Keratinocyte (primary cell): ENCODE measurements around the gene WRAP73. TPM values are rescaled to one million over a fixed set of nuclear protein-coding genes. Genes with fewer than 3 reads are reported as not detected.

Experiments used
- DNase-seq: peaks from one replicate; pipeline ENCODE4 v3.0.0-alpha.2; 2011; ENCODE audit warnings: low read depth, missing footprints, low spot score
- FAIRE-seq: peaks from 2 replicates; lab custom pipeline; 2011; peaks lifted over from hg19 to GRCh38; lab: Jason Lieb, UNC
- H2AFZ ChIP-seq: 2 replicates; pipeline ENCODE4 v1.6.0; 2012; ENCODE audit warnings: low read length, control low read depth, inconsistent platforms; ENCODE audit not compliant: control insufficient read depth
- H3K27ac ChIP-seq: 2 replicates; pipeline ENCODE4 v1.5.1; 2011; ENCODE audit warnings: low read length; ENCODE audit not compliant: control insufficient read depth, insufficient read depth
- H3K27me3 ChIP-seq: 3 replicates; pipeline ENCODE4 v1.6.0; 2011; ENCODE audit warnings: low read length; ENCODE audit not compliant: control insufficient read depth, insufficient read depth; ENCODE audit errors: extremely low read depth
- H3K36me3 ChIP-seq, 2 experiments: 2 replicates in 1 of 2; 3 replicates in 1 of 2; pipeline ENCODE4 v1.5.1; 2011; ENCODE audit warnings: low read length in 2 of 2, mild to moderate bottlenecking in 1 of 2; ENCODE audit not compliant: control insufficient read depth in 2 of 2, insufficient read depth in 2 of 2; ENCODE audit errors: extremely low read depth in 1 of 2
- H3K4me1 ChIP-seq: 3 replicates; pipeline ENCODE4 v1.5.1; 2011; ENCODE audit warnings: low read length; ENCODE audit not compliant: control insufficient read depth, insufficient read depth; ENCODE audit errors: extremely low read depth
- H3K4me2 ChIP-seq: 3 replicates; pipeline ENCODE4 v1.6.0; 2011; ENCODE audit warnings: low read depth, low read length; ENCODE audit not compliant: control insufficient read depth, insufficient read depth; ENCODE audit errors: extremely low read depth
- H3K4me3 ChIP-seq, 3 experiments: fragments of 200-600 bp in 1 of 3; sonication (generic) in 1 of 3; 2 replicates in 2 of 3; 3 replicates in 1 of 3; pipeline ENCODE4 v1.5.1; 2011 to 2016; ENCODE audit warnings: low read length in 3 of 3, mild to moderate bottlenecking in 3 of 3, control low read depth in 2 of 3, inconsistent platforms in 1 of 3, low read depth in 1 of 3, mixed read lengths in 1 of 3, mixed run types in 1 of 3, moderate library complexity in 1 of 3; ENCODE audit not compliant: control insufficient read depth in 2 of 3, insufficient read depth in 2 of 3; ENCODE audit errors: extremely low read depth in 1 of 3
- H3K79me2 ChIP-seq: 2 replicates; pipeline ENCODE4 v1.6.0; 2012; ENCODE audit warnings: low read length; ENCODE audit not compliant: control insufficient read depth, insufficient read depth
- H3K9ac ChIP-seq: 3 replicates; pipeline ENCODE4 v1.6.0; 2011; ENCODE audit warnings: low read length; ENCODE audit not compliant: control insufficient read depth, insufficient read depth; ENCODE audit errors: extremely low read depth
- H3K9me1 ChIP-seq: 3 replicates; pipeline ENCODE4 v1.6.0; 2011; ENCODE audit warnings: low read length; ENCODE audit not compliant: control insufficient read depth, insufficient read depth; ENCODE audit errors: extremely low read depth
- H3K9me3 ChIP-seq: 2 replicates; pipeline ENCODE4 v1.5.1; 2012; ENCODE audit warnings: low read depth, low read length; ENCODE audit not compliant: control insufficient read depth
- H4K20me1 ChIP-seq: 3 replicates; pipeline ENCODE4 v1.6.0; 2011; ENCODE audit warnings: low read length; ENCODE audit not compliant: control insufficient read depth, insufficient read depth; ENCODE audit errors: extremely low read depth
- CTCF ChIP-seq, 3 experiments: IDR thresholded peaks in 1 of 3; conservative IDR thresholded peaks in 1 of 3; optimal IDR thresholded peaks in 1 of 3; 2 replicates in 2 of 3; 3 replicates in 1 of 3; pipeline versions ENCODE3 to v1.5.1; 2011; ENCODE audit warnings: low read length in 3 of 3, mild to moderate bottlenecking in 3 of 3, moderate library complexity in 2 of 3, control low read depth in 1 of 3, inconsistent platforms in 1 of 3; ENCODE audit not compliant: insufficient read depth in 2 of 3; ENCODE audit errors: extremely low read depth in 1 of 3
- EZH2 ChIP-seq: IDR thresholded peaks from one replicate; pipeline ENCODE4 v1.6.1; 2012; ENCODE audit warnings: inconsistent platforms, mild to moderate bottlenecking, low read length, moderate library complexity
- dilution Hi-C: fragments of 300-500 bp; cut with MboI; formaldehyde crosslinking; loops from one replicate; pipeline ENCODE4 v1.7.0; 2020; ENCODE audit warnings: low sequenced_read_pairs; ENCODE audit not compliant: extremely low pct_ligation_motif_present
- polyA plus RNA-seq, 5 experiments: library from polyadenylated mRNA; depleted of rRNA in 3 of 5; stranded (reverse) in 3 of 5; stranded (forward) in 1 of 5; unstranded in 1 of 5; fragments of >200 nt; gene quantifications; 1 replicate in 1 of 5; 2 replicates in 3 of 5; 3 replicates in 1 of 5; pipeline versions ENCODE4 v1.2.1 to v1.2.3, GENCODE V29; 2011 to 2012; ENCODE audit warnings: missing spikeins in 2 of 5, low read depth in 1 of 5, low replicate concordance in 1 of 5

WRAP73 gene
- polyA plus RNA-seq, 1 donor (not counting 4 experiments of a cell fraction or from before 2014, with no cell fraction given): 18.9 TPM

GRCh38 chr1:3593334-3593733, 56.6 kb downstream of the WRAP73 start:
- no peaks in the 10 kb centered on the region for H3K9me1 ChIP-seq
- H3K9me3 ChIP-seq: no peaks in the 10 kb centered on the region
- no peaks in the 10 kb centered on the region for H3K79me2 ChIP-seq
- H2AFZ ChIP-seq: no peak overlapping the region
- peaks cover 4% of the 10 kb centered on the region for H3K4me1 ChIP-seq
- H4K20me1 ChIP-seq: no peaks in the 10 kb centered on the region
- no peaks in the 10 kb centered on the region for H3K36me3 ChIP-seq
- no peaks in the 10 kb centered on the region for H3K27me3 ChIP-seq
- H3K27ac ChIP-seq: no peak overlapping the region
- no peak overlapping the region for H3K4me3 ChIP-seq
- dilution Hi-C loops: no loop called here
- no peak overlapping the region for H3K9ac ChIP-seq
- no peak overlapping the region for H3K4me2 ChIP-seq
- DNase-seq: no peak
- TF ChIP-seq CTCF (optimal IDR thresholded peaks at IDR 0.05 in 1 of 3, IDR thresholded peaks at IDR 0.05 in 1 of 3, conservative IDR thresholded peaks at IDR 0.05 in 1 of 3; ENCODE audit: extremely low read depth in 1 of 3, insufficient read depth in 2 of 3, low read length in 3 of 3) (no peak), EZH2 (no peak)
- no peak for FAIRE-seq

GRCh38 chr1:3590951-3591865, 58.7 kb downstream of the WRAP73 start:
- FAIRE-seq (no peak), DNase-seq (no peak)
- H3K9ac ChIP-seq: no peak overlapping the region
- H3K4me2 ChIP-seq: no peak overlapping the region
- H3K79me2 ChIP-seq: no peaks in the 10 kb centered on the region
- H3K36me3 ChIP-seq: no peaks in the 10 kb centered on the region
- no peak overlapping the region for H3K4me3 ChIP-seq
- no peaks in the 10 kb centered on the region for H3K27me3 ChIP-seq
- no peak for TF ChIP-seq EZH2
- no peak for TF ChIP-seq CTCF (optimal IDR thresholded peaks at IDR 0.05 in 1 of 3, IDR thresholded peaks at IDR 0.05 in 1 of 3, conservative IDR thresholded peaks at IDR 0.05 in 1 of 3; ENCODE audit: extremely low read depth in 1 of 3, insufficient read depth in 2 of 3, low read length in 3 of 3)
- no peak overlapping the region for H3K27ac ChIP-seq
- no peaks in the 10 kb centered on the region for H3K4me1 ChIP-seq
- dilution Hi-C loops: no loop called here
- no peaks in the 10 kb centered on the region for H3K9me3 ChIP-seq
- no peaks in the 10 kb centered on the region for H3K9me1 ChIP-seq
- H4K20me1 ChIP-seq: no peaks in the 10 kb centered on the region
- H2AFZ ChIP-seq: no peak overlapping the region
